Mesenchymal stem cell (in vitro differentiated cells and primary cell): ENCODE results near the gene ARHGAP19.
A peak's percentile ranks its signal among the peaks of the same experiment; 100 is the strongest.

Source experiments
- DNase-seq: peaks from one replicate; pipeline ENCODE4 v3.0.0-alpha.2; 2013
- H2AFZ ChIP-seq: one replicate; pipeline ENCODE4 v1.6.1; 2013; ENCODE audit warnings: low read depth, mild to moderate bottlenecking, control low read depth, inconsistent platforms, low read length, moderate library complexity
- H2AK5ac ChIP-seq: 2 replicates; pipeline ENCODE4 v1.6.1; 2013; ENCODE audit warnings: low read length, moderate library complexity, mild to moderate bottlenecking, inconsistent platforms; ENCODE audit not compliant: severe bottlenecking
- H2BK120ac ChIP-seq: one replicate; pipeline ENCODE4 v1.6.1; 2013; ENCODE audit warnings: low read depth, mild to moderate bottlenecking, inconsistent platforms, low read length, moderate library complexity
- H2BK12ac ChIP-seq, 2 experiments: one replicate each; pipeline ENCODE4 v1.6.1; 2013; ENCODE audit warnings: inconsistent platforms in 2 of 2, low read length in 2 of 2, mild to moderate bottlenecking in 2 of 2, moderate library complexity in 2 of 2, control low read depth in 1 of 2
- H2BK15ac ChIP-seq: one replicate; pipeline ENCODE4 v1.6.1; 2013; ENCODE audit warnings: mild to moderate bottlenecking, low read depth, inconsistent platforms; ENCODE audit not compliant: poor library complexity, severe bottlenecking
- H2BK5ac ChIP-seq: 2 replicates; pipeline ENCODE4 v1.6.1; 2013; ENCODE audit warnings: low read depth, mild to moderate bottlenecking, low read length, control low read depth, inconsistent platforms; ENCODE audit not compliant: poor library complexity, severe bottlenecking
- H3K14ac ChIP-seq, 2 experiments: one replicate each; pipeline ENCODE4 v1.6.1; 2013; ENCODE audit warnings: inconsistent platforms in 2 of 2, low read length in 2 of 2, control low read depth in 1 of 2, mild to moderate bottlenecking in 1 of 2, moderate library complexity in 1 of 2
- H3K18ac ChIP-seq, 2 experiments: one replicate each; pipeline ENCODE4 v1.6.1; 2013; ENCODE audit warnings: inconsistent platforms in 2 of 2, low read length in 2 of 2, control low read depth in 1 of 2, low read depth in 1 of 2, mild to moderate bottlenecking in 1 of 2
- H3K23ac ChIP-seq, 2 experiments: one replicate each; pipeline ENCODE4 v1.6.1; 2013; ENCODE audit warnings: inconsistent platforms in 2 of 2, low read length in 2 of 2, mild to moderate bottlenecking in 2 of 2, moderate library complexity in 2 of 2, control low read depth in 1 of 2
- H3K27ac ChIP-seq: 2 replicates; pipeline ENCODE4 v1.5.1; 2013; ENCODE audit warnings: mild to moderate bottlenecking, moderate library complexity, low read length, control low read depth, inconsistent platforms; ENCODE audit not compliant: poor library complexity, severe bottlenecking
- H3K27me3 ChIP-seq, 2 experiments: 2 replicates each; pipeline versions ENCODE4 v1.6.1 to v1.7.0; 2013; ENCODE audit warnings: low read length in 2 of 2, mild to moderate bottlenecking in 2 of 2, moderate library complexity in 2 of 2, control low read depth in 1 of 2, inconsistent platforms in 1 of 2; ENCODE audit not compliant: control insufficient read depth in 1 of 2, insufficient read depth in 1 of 2
- H3K36me3 ChIP-seq, 2 experiments: 2 replicates each; pipeline versions ENCODE4 v1.6.1 to v1.7.0; 2013; ENCODE audit warnings: low read length in 2 of 2, control low read depth in 1 of 2, inconsistent platforms in 1 of 2, low read depth in 1 of 2, mild to moderate bottlenecking in 1 of 2; ENCODE audit not compliant: insufficient read depth in 2 of 2, control insufficient read depth in 1 of 2
- H3K4ac ChIP-seq, 2 experiments: one replicate each; pipeline ENCODE4 v1.6.1; 2013; ENCODE audit warnings: inconsistent platforms in 2 of 2, low read length in 2 of 2, mild to moderate bottlenecking in 2 of 2, moderate library complexity in 2 of 2, control low read depth in 1 of 2, low read depth in 1 of 2
- H3K4me1 ChIP-seq: 2 replicates; pipeline ENCODE4 v1.6.1; 2013; ENCODE audit warnings: low read depth, low read length, control low read depth; ENCODE audit not compliant: control insufficient read depth, insufficient read depth
- H3K4me2 ChIP-seq: 2 replicates; pipeline ENCODE4 v1.6.1; 2013; ENCODE audit warnings: low read length, mild to moderate bottlenecking, inconsistent platforms; ENCODE audit not compliant: poor library complexity, severe bottlenecking
- H3K4me3 ChIP-seq, 2 experiments: 2 replicates each; pipeline versions ENCODE4 v1.5.1 to v1.7.0; 2013; ENCODE audit warnings: low read length in 2 of 2, mild to moderate bottlenecking in 2 of 2, control low read depth in 1 of 2, low read depth in 1 of 2; ENCODE audit not compliant: insufficient read depth in 1 of 2
- H3K79me1 ChIP-seq: replicated peaks from 2 replicates; pipeline ENCODE4 v1.6.1; 2013; ENCODE audit warnings: mild to moderate bottlenecking, control low read depth, low read length, inconsistent platforms; ENCODE audit not compliant: poor library complexity, severe bottlenecking
- H3K9ac ChIP-seq: 2 replicates; pipeline ENCODE4 v1.7.0; 2013; ENCODE audit warnings: mild to moderate bottlenecking, low read length, moderate library complexity
- H3K9me3 ChIP-seq: 2 replicates; pipeline ENCODE4 v1.7.0; 2013; ENCODE audit warnings: mild to moderate bottlenecking, low read length; ENCODE audit not compliant: control insufficient read depth
- H4K8ac ChIP-seq: one replicate; pipeline ENCODE4 v1.6.1; 2013; ENCODE audit warnings: inconsistent platforms, mild to moderate bottlenecking, low read length, moderate library complexity
- H4K91ac ChIP-seq: one replicate; pipeline ENCODE4 v1.6.1; 2013; ENCODE audit warnings: mild to moderate bottlenecking, low read length, inconsistent platforms
- WGBS: methylation state at CpG from one replicate; pipeline ENCODE4 v1.1.7; 2013; ENCODE audit warnings: mixed read lengths; 5-methylcytosine and 5-hydroxymethylcytosine counted together

Gene ARHGAP19

GRCh38 chr10:97333601-97334369 is 41.3 kb upstream of the ARHGAP19 start:
- no peak overlapping the region for H2AK5ac ChIP-seq
- H3K14ac ChIP-seq: peak overlapping the region in 1 of 2 experiments; percentile 70
- DNase-seq: peak; percentile 78
- H3K4me2 ChIP-seq: peak overlapping the region; percentile 84
- H3K79me1 ChIP-seq: peaks cover 21% of the 10 kb centered on the region
- H2AFZ ChIP-seq: peak overlapping the region; percentile 77
- H3K27me3 ChIP-seq: peaks cover 0 to 19% of the 10 kb centered on the region in 2 experiments
- H2BK15ac ChIP-seq: peak overlapping the region; percentile 28
- H3K18ac ChIP-seq: peak overlapping the region; percentile 58 to 85
- H4K8ac ChIP-seq: peak overlapping the region; percentile 72
- peak overlapping the region; percentile 18 for H4K91ac ChIP-seq
- peak overlapping the region; percentile 77 for H2BK120ac ChIP-seq
- peak overlapping the region; percentile 42 for H3K27ac ChIP-seq
- peaks cover 16% of the 10 kb centered on the region for H3K4me1 ChIP-seq
- no peaks in the 10 kb centered on the region for H3K9me3 ChIP-seq
- peak overlapping the region in 1 of 2 experiments; percentile 6 for H3K4ac ChIP-seq
- under 1% methylated on average over 50 of the region's 89 CpGs for WGBS
- peak overlapping the region; percentile 84 to 93 for H3K4me3 ChIP-seq
- H2BK12ac ChIP-seq: peak overlapping the region in 1 of 2 experiments; percentile 63
- H3K23ac ChIP-seq: peak overlapping the region in 1 of 2 experiments; percentile 96
- H3K36me3 ChIP-seq: peaks cover 2 to 6% of the 10 kb centered on the region in 2 experiments
- H3K9ac ChIP-seq: peak overlapping the region; percentile 97
- peak overlapping the region; percentile 54 for H2BK5ac ChIP-seq

- peak; percentile 78 for DNase-seq
- Histone ChIP-seq H3K9ac (peak overlapping the region; percentile 97), H3K18ac (peak overlapping the region in 1 of 2 experiments; percentile 64), H3K4me1 (peaks cover 16% of the 10 kb centered on the region), H3K14ac (no peak overlapping the region), H3K27me3 (peaks cover 0 to 16% of the 10 kb centered on the region in 2 experiments), H2BK5ac (no peak overlapping the region), H3K79me1 (peaks cover 21% of the 10 kb centered on the region), H3K36me3 (peaks cover 2 to 10% of the 10 kb centered on the region in 2 experiments), H3K27ac (peak overlapping the region; percentile 70), H3K23ac (no peak overlapping the region), H3K4ac (no peak overlapping the region), H3K9me3 (no peaks in the 10 kb centered on the region), H2AFZ (peak overlapping the region; percentile 77), H3K4me2 (peak overlapping the region; percentile 84), H2BK15ac (no peak overlapping the region), H2BK120ac (no peak overlapping the region), H4K8ac (no peak overlapping the region), H2BK12ac (no peak overlapping the region), H3K4me3 (peak overlapping the region; percentile 84 to 93), H2AK5ac (no peak overlapping the region), H4K91ac (no peak overlapping the region)
- 4% methylated on average over 7 of the region's 7 CpGs for WGBS
Measured at GRCh38 chr10:97333351-97333600, 40.8 kb upstream of the ARHGAP19 start.

- Histone ChIP-seq H2BK120ac (peak overlapping the region; percentile 85), H3K14ac (no peak overlapping the region), H2AFZ (peak overlapping the region; percentile 77), H2BK12ac (no peak overlapping the region), H3K36me3 (peaks cover 2 to 15% of the 10 kb centered on the region in 2 experiments), H2AK5ac (no peak overlapping the region), H3K79me1 (peaks cover 21% of the 10 kb centered on the region), H3K4me3 (peak overlapping the region; percentile 31 to 84), H3K9me3 (no peaks in the 10 kb centered on the region), H3K4ac (peak overlapping the region in 1 of 2 experiments; percentile 75), H3K4me2 (peak overlapping the region; percentile 84), H3K27ac (peak overlapping the region; percentile 70), H3K9ac (peak overlapping the region; percentile 97), H3K18ac (peak overlapping the region in 1 of 2 experiments; percentile 91), H4K91ac (no peak overlapping the region), H4K8ac (peak overlapping the region; percentile 90), H2BK15ac (no peak overlapping the region), H2BK5ac (no peak overlapping the region), H3K4me1 (peaks cover 16% of the 10 kb centered on the region), H3K27me3 (peaks cover 0 to 12% of the 10 kb centered on the region in 2 experiments), H3K23ac (no peak overlapping the region)
- DNase-seq: peak; percentile 92
- 6% methylated on average over 17 of the region's 18 CpGs for WGBS
Measured at GRCh38 chr10:97332591-97333350, 40.3 kb upstream of the ARHGAP19 start.

GRCh38 chr10:97331153-97331703 is 38.8 kb upstream of the ARHGAP19 start:
- H3K79me1 ChIP-seq: peaks cover 21% of the 10 kb centered on the region
- 88% methylated on average over 3 of the region's 6 CpGs for WGBS
- no peak overlapping the region for H2BK5ac ChIP-seq
- no peak overlapping the region for H3K23ac ChIP-seq
- no peaks in the 10 kb centered on the region for H3K9me3 ChIP-seq
- H3K36me3 ChIP-seq: peaks cover 2 to 15% of the 10 kb centered on the region in 2 experiments
- H4K8ac ChIP-seq: peak overlapping the region; percentile 75
- H2BK15ac ChIP-seq: no peak overlapping the region
- H4K91ac ChIP-seq: no peak overlapping the region
- H3K27ac ChIP-seq: no peak overlapping the region
- DNase-seq: no peak
- peaks cover 13% of the 10 kb centered on the region for H3K4me1 ChIP-seq
- H3K4me2 ChIP-seq: no peak overlapping the region
- peak overlapping the region in 1 of 2 experiments; percentile 84 for H3K4me3 ChIP-seq
- no peak overlapping the region for H3K4ac ChIP-seq
- H3K9ac ChIP-seq: peak overlapping the region; percentile 97
- peaks cover 0 to 5% of the 10 kb centered on the region in 2 experiments for H3K27me3 ChIP-seq
- no peak overlapping the region for H2AFZ ChIP-seq
- no peak overlapping the region for H2BK120ac ChIP-seq
- no peak overlapping the region for H3K18ac ChIP-seq
- H2BK12ac ChIP-seq: no peak overlapping the region
- no peak overlapping the region for H2AK5ac ChIP-seq
- H3K14ac ChIP-seq: no peak overlapping the region
